ENCODE data around the gene RAB6B. TPM values are rescaled to one million over a fixed set of nuclear protein-coding genes. Genes with fewer than 3 reads are reported as not detected.

Gene RAB6B
- total RNA-seq, 2 donors from 2014 or later, result 2.2 to 3.0 TPM

DNA sequence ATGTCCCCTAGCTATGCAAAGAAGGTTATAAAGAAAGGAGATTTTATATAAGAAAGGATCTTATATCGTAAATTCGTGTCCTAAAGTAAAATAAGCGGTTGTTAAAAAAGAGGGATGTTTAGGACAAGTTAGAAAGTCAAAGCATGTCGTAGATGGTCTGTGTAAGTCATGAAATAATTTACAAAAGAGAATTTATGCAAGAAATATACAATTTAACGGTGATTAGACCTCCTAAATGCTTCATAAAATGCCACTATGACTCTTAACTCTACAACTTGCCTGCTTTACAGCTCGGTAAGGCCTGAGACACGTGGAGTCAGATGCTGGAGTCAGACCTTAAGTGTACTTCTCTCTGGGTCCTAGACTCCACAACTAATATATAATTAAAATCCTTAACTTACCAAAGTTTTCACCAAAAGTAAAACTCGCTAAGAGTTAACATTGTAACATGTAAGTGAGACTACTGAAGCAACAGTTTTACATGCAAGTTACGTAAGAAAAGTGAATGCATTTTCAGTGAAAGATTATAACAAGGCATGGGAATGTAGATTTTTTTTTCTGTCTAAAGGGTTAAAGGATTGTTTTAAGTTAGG lies 103.4 kb downstream of the RAB6B start:
- TF ChIP-seq, protein P1, sequence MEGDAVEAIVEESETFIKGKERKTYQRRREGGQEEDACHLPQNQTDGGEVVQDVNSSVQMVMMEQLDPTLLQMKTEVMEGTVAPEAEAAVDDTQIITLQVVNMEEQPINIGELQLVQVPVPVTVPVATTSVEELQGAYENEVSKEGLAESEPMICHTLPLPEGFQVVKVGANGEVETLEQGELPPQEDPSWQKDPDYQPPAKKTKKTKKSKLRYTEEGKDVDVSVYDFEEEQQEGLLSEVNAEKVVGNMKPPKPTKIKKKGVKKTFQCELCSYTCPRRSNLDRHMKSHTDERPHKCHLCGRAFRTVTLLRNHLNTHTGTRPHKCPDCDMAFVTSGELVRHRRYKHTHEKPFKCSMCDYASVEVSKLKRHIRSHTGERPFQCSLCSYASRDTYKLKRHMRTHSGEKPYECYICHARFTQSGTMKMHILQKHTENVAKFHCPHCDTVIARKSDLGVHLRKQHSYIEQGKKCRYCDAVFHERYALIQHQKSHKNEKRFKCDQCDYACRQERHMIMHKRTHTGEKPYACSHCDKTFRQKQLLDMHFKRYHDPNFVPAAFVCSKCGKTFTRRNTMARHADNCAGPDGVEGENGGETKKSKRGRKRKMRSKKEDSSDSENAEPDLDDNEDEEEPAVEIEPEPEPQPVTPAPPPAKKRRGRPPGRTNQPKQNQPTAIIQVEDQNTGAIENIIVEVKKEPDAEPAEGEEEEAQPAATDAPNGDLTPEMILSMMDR (conservative IDR thresholded peaks at IDR 0.05), result no peak
- Histone ChIP-seq H3K27ac (ENCODE audit: low read depth, low read length) (no peak overlapping the region), H3K9ac (ENCODE audit: extremely low read depth, low read length, poor library complexity, severe bottlenecking) (no peak overlapping the region), H3K9me3 (ENCODE audit: control insufficient read depth, low read length) (peaks cover 46% of the 10 kb centered on the region), H3K36me3 (ENCODE audit: control insufficient read depth, insufficient read depth, low read length) (no peaks in the 10 kb centered on the region), H3K4me1 (ENCODE audit: control insufficient read depth, insufficient read depth, low read length) (no peaks in the 10 kb centered on the region), H3K27me3 (ENCODE audit: control insufficient read depth, insufficient read depth, low read length, poor library complexity, severe bottlenecking) (no peaks in the 10 kb centered on the region), H3K4me3 (ENCODE audit: low read length) (peak overlapping the region; percentile 41)
- Mint-ChIP-seq H3K36me3 (ENCODE audit: low read depth) (peaks cover 3% of the 10 kb centered on the region), H3K4me3 (no peak overlapping the region), H3K9me3 (peaks cover 57% of the 10 kb centered on the region), H3K4me1 (no peaks in the 10 kb centered on the region), H3K27ac (no peak overlapping the region), H3K27me3 (ENCODE audit: insufficient read depth) (peaks cover 4% of the 10 kb centered on the region)
- no peak for DNase-seq
- WGBS, 2 experiments (ENCODE audit: insufficient coverage in 1 of 2, insufficient read length in 1 of 2), result 50% methylated on average over 7 to 9 of the region's 9 CpGs

DNA sequence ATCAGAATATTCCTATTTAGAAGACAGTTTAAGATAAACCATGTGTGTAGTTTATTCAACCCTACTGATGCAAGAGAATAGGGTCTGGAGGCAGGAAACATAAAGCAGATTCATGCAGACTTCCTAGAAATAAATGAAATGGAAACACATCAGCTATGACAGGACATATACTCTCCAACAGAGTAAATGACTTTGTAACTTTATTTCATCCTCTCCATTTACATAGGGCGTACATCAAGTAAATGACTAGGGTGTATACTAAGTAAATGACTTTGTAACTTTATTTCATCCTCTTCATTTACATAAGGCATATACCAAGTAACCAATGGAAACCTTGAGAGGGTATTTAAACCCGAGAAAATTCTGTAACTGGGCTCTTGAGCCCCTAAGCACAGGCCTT lies 107.7 kb downstream of the RAB6B start:
- DNase-seq, result no peak
- no peak overlapping the region for H3K9ac ChIP-seq (ENCODE audit: extremely low read depth, low read length, poor library complexity, severe bottlenecking)
- H3K9me3 ChIP-seq (ENCODE audit: control insufficient read depth, low read length), result peaks cover 27% of the 10 kb centered on the region
- TF ChIP-seq, protein P1 (conservative IDR thresholded peaks at IDR 0.05), result no peak
- 85% methylated on average over 2 of the region's 2 CpGs; no CpG with 5 or more reads in 1 of the 2 experiments for WGBS, 2 experiments (ENCODE audit: insufficient coverage in 1 of 2, insufficient read length in 1 of 2)
- no peaks in the 10 kb centered on the region for H3K4me1 Mint-ChIP-seq
- H3K4me1 ChIP-seq (ENCODE audit: control insufficient read depth, insufficient read depth, low read length), result no peaks in the 10 kb centered on the region
- H3K27ac ChIP-seq (ENCODE audit: low read depth, low read length), result no peak overlapping the region
- no peaks in the 10 kb centered on the region for H3K36me3 Mint-ChIP-seq (ENCODE audit: low read depth)
- H3K27me3 Mint-ChIP-seq (ENCODE audit: insufficient read depth), result peaks cover 6% of the 10 kb centered on the region
- H3K27me3 ChIP-seq (ENCODE audit: control insufficient read depth, insufficient read depth, low read length, poor library complexity, severe bottlenecking), result no peaks in the 10 kb centered on the region
- H3K36me3 ChIP-seq (ENCODE audit: control insufficient read depth, insufficient read depth, low read length), result no peaks in the 10 kb centered on the region
- H3K4me3 Mint-ChIP-seq, result no peak overlapping the region
- H3K9me3 Mint-ChIP-seq, result peaks cover 46% of the 10 kb centered on the region
- H3K27ac Mint-ChIP-seq, result no peak overlapping the region
- H3K4me3 ChIP-seq (ENCODE audit: low read length), result no peak overlapping the region

DNA sequence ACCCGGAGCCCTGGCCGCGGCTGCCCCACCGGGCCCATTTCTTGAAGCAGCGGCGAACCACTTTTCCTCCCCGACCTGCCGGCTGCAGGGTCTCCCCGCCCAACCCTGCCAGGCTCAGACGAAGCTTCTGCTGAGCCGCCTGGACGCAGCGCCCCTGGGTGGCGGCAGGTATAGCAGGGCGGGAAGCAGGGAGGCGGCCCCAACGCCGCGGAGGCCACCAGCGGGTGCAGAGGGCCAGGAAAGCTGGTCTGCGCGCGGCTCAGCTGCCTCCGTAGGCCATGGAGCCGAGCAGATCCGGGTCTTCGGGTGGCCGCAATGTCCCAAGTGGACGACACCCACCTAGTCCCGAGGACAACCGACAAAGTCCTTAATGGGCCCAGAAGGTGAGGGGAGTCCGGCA lies 111.9 kb downstream of the RAB6B start:
- peak; percentile 50 for DNase-seq
- Mint-ChIP-seq H3K36me3 (ENCODE audit: low read depth) (no peaks in the 10 kb centered on the region), H3K4me1 (no peaks in the 10 kb centered on the region), H3K27me3 (ENCODE audit: insufficient read depth) (peaks cover 6% of the 10 kb centered on the region), H3K27ac (no peak overlapping the region), H3K9me3 (peaks cover 12% of the 10 kb centered on the region), H3K4me3 (no peak overlapping the region)
- no peak overlapping the region for H3K27ac ChIP-seq (ENCODE audit: low read depth, low read length)
- H3K27me3 ChIP-seq (ENCODE audit: control insufficient read depth, insufficient read depth, low read length, poor library complexity, severe bottlenecking), result no peaks in the 10 kb centered on the region
- H3K4me3 ChIP-seq (ENCODE audit: low read length), result no peak overlapping the region
- 94 to 98% methylated on average over 23 to 32 of the region's 32 CpGs for WGBS, 2 experiments (ENCODE audit: insufficient coverage in 1 of 2, insufficient read length in 1 of 2)
- TF ChIP-seq, protein P1 (conservative IDR thresholded peaks at IDR 0.05), result no peak
- H3K9me3 ChIP-seq (ENCODE audit: control insufficient read depth, low read length), result no peaks in the 10 kb centered on the region
- H3K9ac ChIP-seq (ENCODE audit: extremely low read depth, low read length, poor library complexity, severe bottlenecking), result no peak overlapping the region
- H3K4me1 ChIP-seq (ENCODE audit: control insufficient read depth, insufficient read depth, low read length), result no peaks in the 10 kb centered on the region
- H3K36me3 ChIP-seq (ENCODE audit: control insufficient read depth, insufficient read depth, low read length), result no peaks in the 10 kb centered on the region

Measured in endodermal cell (in vitro differentiated cells).